ENCODE data around the gene MOB3A. TPM values are rescaled to one million over a fixed set of nuclear protein-coding genes. Genes with fewer than 3 reads are reported as not detected.
A peak's percentile ranks its signal among the peaks of the same experiment; 100 is the strongest.

Gene MOB3A
- total and polyA plus RNA-seq, 2 of the 13 experiments (the other 11 are each of a cell fraction or from before 2014, with no cell fraction given): 3.5 to 17.8 TPM

DNA sequence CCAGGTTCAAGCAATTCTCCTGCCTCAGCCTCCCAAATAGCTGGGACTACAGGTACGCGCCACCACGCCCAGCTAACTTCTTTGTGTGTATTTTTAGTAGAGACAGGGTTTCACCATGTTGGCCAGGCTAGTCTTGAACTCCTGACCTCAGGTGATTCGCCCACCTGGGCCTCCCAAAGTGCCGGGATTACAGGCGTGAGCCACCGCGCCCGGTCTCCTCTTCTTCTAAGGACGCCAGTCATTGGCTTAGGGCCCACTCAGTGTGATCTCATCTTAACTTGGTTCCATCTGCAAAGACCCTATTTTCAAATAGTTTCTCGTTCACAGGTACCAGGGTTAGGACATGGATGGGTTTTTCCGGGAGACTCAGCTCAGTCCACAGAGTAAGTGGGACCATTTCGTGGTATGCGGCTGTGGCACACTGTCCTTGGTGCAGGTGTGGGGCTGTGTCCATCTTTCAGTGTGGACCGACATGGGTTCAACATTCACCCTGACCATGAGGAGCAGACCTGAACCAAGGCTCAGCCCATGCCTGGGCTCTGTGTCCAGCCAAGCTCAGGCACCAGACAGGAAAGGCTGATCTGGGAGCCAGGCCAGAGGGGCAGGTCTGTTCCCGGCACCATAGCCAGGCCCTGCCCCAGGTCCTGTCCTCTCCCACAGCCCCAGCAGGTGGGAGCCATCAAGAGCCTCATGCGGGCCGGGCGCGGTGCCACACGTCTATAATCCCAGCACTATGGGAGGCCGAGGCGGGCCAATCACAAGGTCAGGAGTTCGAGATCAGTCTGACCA lies 42.3 kb downstream of the MOB3A start:
- CTCF ChIA-PET (ENCODE audit: low intra/inter-chr PET ratio, low total read pairs): no interaction called here
- no peak overlapping the region for H3K4me3 ChIP-seq (replicated peaks in 1 of 3; ENCODE audit: insufficient read depth in 1 of 3, low read depth in 2 of 3, low read length in 3 of 3)
- intact Hi-C loops (cut with micrococcal nuclease; ENCODE audit: unreplicated experiment) (no loop called here), in situ Hi-C loops (cut with HindIII; ENCODE audit: extremely low pct_ligation_motif_present, low pct_unique_long_range_greater_than_20kb) (no loop called here)
- WGBS (ENCODE audit: low lambda C conversion rate): 76% methylated on average over 21 of the region's 24 CpGs
- ATAC-seq (no peak), DNase-seq (ENCODE audit: low spot score) (no peak), FAIRE-seq (no peak)
- H2AFZ ChIP-seq (ENCODE audit: low read length): no peak overlapping the region
- H3K27ac ChIP-seq (ENCODE audit: extremely low read length, insufficient read depth, low read length): no peak overlapping the region
- H3K27me3 ChIP-seq (ENCODE audit: control insufficient read depth in 1 of 2, insufficient read depth in 2 of 2, low read length in 2 of 2): no peaks in the 10 kb centered on the region
- H3K79me2 ChIP-seq (ENCODE audit: insufficient read depth, low read length): peaks cover 19% of the 10 kb centered on the region
- H3K9me3 ChIP-seq (ENCODE audit: low read length): no peaks in the 10 kb centered on the region
- H3K36me3 ChIP-seq (replicated peaks in 1 of 2; ENCODE audit: control insufficient read depth in 1 of 2, insufficient read depth in 2 of 2, low read length in 2 of 2): peaks cover 0 to 2% of the 10 kb centered on the region in 2 experiments; a peak in 1 of 5 replicates
- TF ChIP-seq MBD4 (IDR thresholded peaks at IDR 0.05; ENCODE audit: borderline replicate concordance, low read length) (no peak), ZNF333 (CRISPR knock-in tag; IDR thresholded peaks at IDR 0.05; ENCODE audit: borderline replicate concordance) (no peak), ZNF460 (CRISPR knock-in tag; IDR thresholded peaks at IDR 0.05; ENCODE audit: borderline replicate concordance) (peak; percentile 24; the same call in 1 of the 2 replicates), TBX3 (IDR thresholded peaks at IDR 0.05; ENCODE audit: borderline replicate concordance) (no peak), ZNF282 (IDR thresholded peaks at IDR 0.05; ENCODE audit: partially characterized antibody) (no peak), HNRNPK (IDR thresholded peaks at IDR 0.05; ENCODE audit: low read depth, low read length, poor library complexity, severe bottlenecking) (no peak), RORA (CRISPR knock-in tag; IDR thresholded peaks at IDR 0.05) (no peak), ZNF598 (CRISPR knock-in tag; IDR thresholded peaks at IDR 0.05; ENCODE audit: borderline replicate concordance) (no peak)
- TF ChIP-seq, protein P1, sequence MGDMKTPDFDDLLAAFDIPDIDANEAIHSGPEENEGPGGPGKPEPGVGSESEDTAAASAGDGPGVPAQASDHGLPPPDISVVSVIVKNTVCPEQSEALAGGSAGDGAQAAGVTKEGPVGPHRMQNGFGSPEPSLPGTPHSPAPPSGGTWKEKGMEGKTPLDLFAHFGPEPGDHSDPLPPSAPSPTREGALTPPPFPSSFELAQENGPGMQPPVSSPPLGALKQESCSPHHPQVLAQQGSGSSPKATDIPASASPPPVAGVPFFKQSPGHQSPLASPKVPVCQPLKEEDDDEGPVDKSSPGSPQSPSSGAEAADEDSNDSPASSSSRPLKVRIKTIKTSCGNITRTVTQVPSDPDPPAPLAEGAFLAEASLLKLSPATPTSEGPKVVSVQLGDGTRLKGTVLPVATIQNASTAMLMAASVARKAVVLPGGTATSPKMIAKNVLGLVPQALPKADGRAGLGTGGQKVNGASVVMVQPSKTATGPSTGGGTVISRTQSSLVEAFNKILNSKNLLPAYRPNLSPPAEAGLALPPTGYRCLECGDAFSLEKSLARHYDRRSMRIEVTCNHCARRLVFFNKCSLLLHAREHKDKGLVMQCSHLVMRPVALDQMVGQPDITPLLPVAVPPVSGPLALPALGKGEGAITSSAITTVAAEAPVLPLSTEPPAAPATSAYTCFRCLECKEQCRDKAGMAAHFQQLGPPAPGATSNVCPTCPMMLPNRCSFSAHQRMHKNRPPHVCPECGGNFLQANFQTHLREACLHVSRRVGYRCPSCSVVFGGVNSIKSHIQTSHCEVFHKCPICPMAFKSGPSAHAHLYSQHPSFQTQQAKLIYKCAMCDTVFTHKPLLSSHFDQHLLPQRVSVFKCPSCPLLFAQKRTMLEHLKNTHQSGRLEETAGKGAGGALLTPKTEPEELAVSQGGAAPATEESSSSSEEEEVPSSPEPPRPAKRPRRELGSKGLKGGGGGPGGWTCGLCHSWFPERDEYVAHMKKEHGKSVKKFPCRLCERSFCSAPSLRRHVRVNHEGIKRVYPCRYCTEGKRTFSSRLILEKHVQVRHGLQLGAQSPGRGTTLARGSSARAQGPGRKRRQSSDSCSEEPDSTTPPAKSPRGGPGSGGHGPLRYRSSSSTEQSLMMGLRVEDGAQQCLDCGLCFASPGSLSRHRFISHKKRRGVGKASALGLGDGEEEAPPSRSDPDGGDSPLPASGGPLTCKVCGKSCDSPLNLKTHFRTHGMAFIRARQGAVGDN (CRISPR knock-in tag; IDR thresholded peaks at IDR 0.05): peak; percentile 43
- TF ChIP-seq, protein P2, sequence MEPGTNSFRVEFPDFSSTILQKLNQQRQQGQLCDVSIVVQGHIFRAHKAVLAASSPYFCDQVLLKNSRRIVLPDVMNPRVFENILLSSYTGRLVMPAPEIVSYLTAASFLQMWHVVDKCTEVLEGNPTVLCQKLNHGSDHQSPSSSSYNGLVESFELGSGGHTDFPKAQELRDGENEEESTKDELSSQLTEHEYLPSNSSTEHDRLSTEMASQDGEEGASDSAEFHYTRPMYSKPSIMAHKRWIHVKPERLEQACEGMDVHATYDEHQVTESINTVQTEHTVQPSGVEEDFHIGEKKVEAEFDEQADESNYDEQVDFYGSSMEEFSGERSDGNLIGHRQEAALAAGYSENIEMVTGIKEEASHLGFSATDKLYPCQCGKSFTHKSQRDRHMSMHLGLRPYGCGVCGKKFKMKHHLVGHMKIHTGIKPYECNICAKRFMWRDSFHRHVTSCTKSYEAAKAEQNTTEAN (CRISPR knock-in tag; conservative IDR thresholded peaks at IDR 0.05): no peak
- TF ChIP-seq, protein P3, sequence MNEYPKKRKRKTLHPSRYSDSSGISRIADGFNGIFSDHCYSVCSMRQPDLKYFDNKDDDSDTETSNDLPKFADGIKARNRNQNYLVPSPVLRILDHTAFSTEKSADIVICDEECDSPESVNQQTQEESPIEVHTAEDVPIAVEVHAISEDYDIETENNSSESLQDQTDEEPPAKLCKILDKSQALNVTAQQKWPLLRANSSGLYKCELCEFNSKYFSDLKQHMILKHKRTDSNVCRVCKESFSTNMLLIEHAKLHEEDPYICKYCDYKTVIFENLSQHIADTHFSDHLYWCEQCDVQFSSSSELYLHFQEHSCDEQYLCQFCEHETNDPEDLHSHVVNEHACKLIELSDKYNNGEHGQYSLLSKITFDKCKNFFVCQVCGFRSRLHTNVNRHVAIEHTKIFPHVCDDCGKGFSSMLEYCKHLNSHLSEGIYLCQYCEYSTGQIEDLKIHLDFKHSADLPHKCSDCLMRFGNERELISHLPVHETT (CRISPR knock-in tag; conservative IDR thresholded peaks at IDR 0.05): no peak
- H3K4me1 ChIP-seq (ENCODE audit: insufficient read depth, low read length): peaks cover 82% of the 10 kb centered on the region
- H4K20me1 ChIP-seq (ENCODE audit: insufficient read depth, low read length): peaks cover 17% of the 10 kb centered on the region
- POLR2A ChIA-PET: interaction anchor here (1.2 to 1.3 kb wide), 2 partner anchors 11 to 38 kb away, joined by 5 to 6 read pairs; no protein-coding TSS in a partner anchor
- no peak overlapping the region for H3K9ac ChIP-seq (ENCODE audit: insufficient read depth, low read depth, low read length)
- H3K4me2 ChIP-seq (ENCODE audit: low read depth, low read length): no peak overlapping the region
- BruUV-seq (replicated peaks): no TSS peak

All from HepG2 (cell line).